Body of pancreas (tissue), 4 donors: Measurements from ENCODE around the gene MAPK10.

Experiments
- CTCF ChIP-seq, 7 experiments: fragments of 450-650 bp in 4 of 7; fragments of 200-600 bp in 3 of 7; sonication (generic) in 3 of 7; IDR thresholded peaks; one replicate each; pipeline ENCODE4 v1.5.1; 2016 to 2019; ENCODE audit warnings: antibody characterized with exemption in 7 of 7
- POLR2A ChIP-seq, 3 donors: fragments of 450-650 bp; IDR thresholded peaks; one replicate each; pipeline ENCODE4 v1.6.1; 2016; ENCODE audit warnings: antibody characterized with exemption in 3 of 3, mild to moderate bottlenecking in 2 of 3

GRCh38 chr4:86184901-86185285, 175.0 kb downstream of the MAPK10 start:
- TF ChIP-seq CTCF (IDR thresholded peaks at IDR 0.05) (no peak), POLR2A (IDR thresholded peaks at IDR 0.05) (no peak)
